GM18502 (cell line): ENCODE measurements around the gene KRT85.
"Not testable (repeated sequence)": the region's sequence is repeated elsewhere in the genome, so short reads cannot be mapped to it uniquely, and the experiment has no call there.

Experiments
- ATAC-seq: cut with Tn5 transposase; IDR thresholded peaks from one replicate; pipeline ENCODE4 v1.9.1; 2021; ENCODE audit warnings: mild to moderate bottlenecking; ENCODE audit not compliant: unreplicated experiment, poor library complexity

Gene KRT85

GRCh38 chr12:52366738-52367485 is at the start of gene KRT85:
KRT85 (minus strand) TSS chr12:52367481; CDS start chr12:52367405, 76 bp downstream.
- ATAC-seq = no peak

- no peak for ATAC-seq
These were observed 49.5 kb upstream of the KRT85 start for GRCh38 chr12:52416795-52417194.

- no peak for ATAC-seq
These were observed 48.8 kb upstream of the KRT85 start for GRCh38 chr12:52415870-52416750.

- no peak for ATAC-seq
These were observed 47.7 kb upstream of the KRT85 start for GRCh38 chr12:52414936-52415335.

GRCh38 chr12:52413782-52414345 is 46.6 kb upstream of the KRT85 start:
- no peak for ATAC-seq

- ATAC-seq = no peak
These were observed 45.9 kb upstream of the KRT85 start for GRCh38 chr12:52413202-52413601.

GRCh38 chr12:52411815-52412214 is 44.5 kb upstream of the KRT85 start:
- no peak for ATAC-seq

GRCh38 chr12:52410589-52411248 is 43.4 kb upstream of the KRT85 start:
- ATAC-seq = not testable (repeated sequence)

- no peak for ATAC-seq
These were observed 40.6 kb upstream of the KRT85 start for GRCh38 chr12:52407918-52408317.

- no peak for ATAC-seq
These were observed 38.7 kb upstream of the KRT85 start, which contains the start of gene KRT82 for GRCh38 chr12:52405922-52406385. KRT82 (minus strand) TSS chr12:52406335; CDS start chr12:52406277, 58 bp downstream.

GRCh38 chr12:52404951-52405350 is 37.7 kb upstream of the KRT85 start:
- ATAC-seq = no peak

GRCh38 chr12:52403561-52403960 is 36.3 kb upstream of the KRT85 start:
- ATAC-seq = no peak

- no peak for ATAC-seq
These were observed 35.7 kb upstream of the KRT85 start for GRCh38 chr12:52402873-52403540.

- ATAC-seq = no peak
These were observed 35.1 kb upstream of the KRT85 start for GRCh38 chr12:52402377-52402776.

GRCh38 chr12:52401926-52402325 is 34.6 kb upstream of the KRT85 start:
- ATAC-seq = no peak

GRCh38 chr12:52401526-52401925 is 34.2 kb upstream of the KRT85 start:
- ATAC-seq = no peak

- ATAC-seq = no peak
These were observed 33.6 kb upstream of the KRT85 start for GRCh38 chr12:52400906-52401305.

- ATAC-seq = no peak
These were observed 32.5 kb upstream of the KRT85 start for GRCh38 chr12:52399756-52400155.

GRCh38 chr12:52398176-52398575 is 30.9 kb upstream of the KRT85 start:
- ATAC-seq = no peak

- ATAC-seq = no peak
These were observed 29.4 kb upstream of the KRT85 start for GRCh38 chr12:52396656-52397055.
